ENCODE measurements around the gene VAPB.
"Not testable (repeated sequence)": the region's sequence is repeated elsewhere in the genome, so short reads cannot be mapped to it uniquely, and the experiment has no call there.

Gene VAPB, protein sequence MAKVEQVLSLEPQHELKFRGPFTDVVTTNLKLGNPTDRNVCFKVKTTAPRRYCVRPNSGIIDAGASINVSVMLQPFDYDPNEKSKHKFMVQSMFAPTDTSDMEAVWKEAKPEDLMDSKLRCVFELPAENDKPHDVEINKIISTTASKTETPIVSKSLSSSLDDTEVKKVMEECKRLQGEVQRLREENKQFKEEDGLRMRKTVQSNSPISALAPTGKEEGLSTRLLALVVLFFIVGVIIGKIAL

DNA sequence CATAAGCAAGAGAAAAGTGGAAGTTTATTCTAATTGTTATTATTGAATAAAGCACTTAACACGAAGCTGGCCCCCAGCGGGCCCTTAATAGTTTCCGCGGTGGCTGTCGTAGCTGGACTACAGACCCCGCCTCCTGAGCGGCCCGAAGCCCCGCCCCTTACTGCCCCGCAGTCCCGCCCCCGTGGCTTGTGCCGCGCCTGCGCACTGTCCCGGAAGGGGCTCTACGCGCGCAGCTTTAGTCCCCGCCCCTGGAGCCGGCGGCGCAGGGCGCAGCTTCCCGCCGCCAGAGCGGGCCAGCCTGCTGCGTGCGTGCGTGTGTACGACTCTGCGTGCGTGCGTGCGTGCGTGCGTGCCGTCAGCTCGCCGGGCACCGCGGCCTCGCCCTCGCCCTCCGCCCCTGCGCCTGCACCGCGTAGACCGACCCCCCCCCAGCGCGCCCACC is at the start of gene VAPB:
VAPB (plus strand) TSS at position 348 of the 442 bp plus-strand sequence. CDS start 231 bp downstream, outside the sequence.
- DNase-seq = peak; percentile 45

DNA sequence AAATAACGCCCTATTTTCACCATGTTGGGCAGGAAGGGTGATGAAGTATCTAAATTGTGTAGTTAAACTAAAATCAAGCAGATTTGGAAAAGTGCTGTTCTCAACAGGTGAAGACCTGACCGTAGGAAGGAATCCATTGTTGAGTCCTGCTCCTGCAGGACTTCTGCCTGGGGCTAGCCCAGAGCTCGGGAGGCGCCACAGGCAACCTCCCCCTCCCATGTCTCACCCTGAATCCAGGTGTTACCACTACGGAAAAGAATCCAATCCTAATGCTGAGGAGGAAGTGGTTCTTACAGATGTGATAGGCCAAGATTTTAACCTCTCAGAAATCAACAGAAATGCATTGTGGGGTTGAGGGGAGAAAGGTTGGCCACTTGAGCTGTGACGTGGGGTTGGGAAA is 49.3 kb upstream of the VAPB start:
- no peak for DNase-seq

DNA sequence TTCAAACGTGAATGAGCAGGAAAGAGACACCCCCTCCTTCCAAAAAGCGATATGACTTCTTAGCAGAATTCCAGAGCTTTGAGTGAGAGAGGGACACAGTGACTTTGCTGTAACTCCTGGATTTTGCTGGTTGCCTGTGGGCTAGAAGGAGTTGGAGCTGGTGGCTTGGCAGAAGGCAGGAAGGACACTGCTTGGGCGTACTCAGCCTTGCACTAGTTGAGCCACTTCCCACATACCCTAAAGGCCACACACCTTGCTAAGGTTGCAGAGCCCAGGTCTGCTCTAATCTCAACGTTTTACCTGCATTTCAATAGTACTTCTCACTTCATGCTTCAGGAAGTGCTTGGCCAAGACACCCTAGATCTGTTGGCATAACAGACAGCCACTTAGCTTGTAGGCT is 48.9 kb upstream of the VAPB start:
- DNase-seq = no peak

DNA sequence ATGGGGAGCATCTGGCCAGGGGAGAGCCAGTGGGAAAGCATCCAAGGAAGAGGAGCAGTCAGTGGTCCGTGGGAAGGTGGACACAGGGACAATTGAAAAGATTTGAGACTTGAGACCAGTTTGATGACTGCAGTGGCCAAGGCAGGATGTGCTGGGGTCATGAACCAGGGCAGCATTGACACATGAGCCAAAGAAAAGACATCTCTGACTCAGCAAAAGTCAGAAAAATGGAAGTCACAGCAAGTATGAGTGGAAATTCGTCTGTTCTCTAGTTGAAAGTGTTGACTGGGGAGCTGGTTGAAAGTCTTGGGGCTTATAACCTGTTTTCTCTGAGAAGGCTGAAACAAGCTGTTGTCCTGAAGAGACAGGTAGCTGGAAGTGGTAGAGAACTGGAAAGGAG is 48.2 kb upstream of the VAPB start:
- DNase-seq = no peak

DNA sequence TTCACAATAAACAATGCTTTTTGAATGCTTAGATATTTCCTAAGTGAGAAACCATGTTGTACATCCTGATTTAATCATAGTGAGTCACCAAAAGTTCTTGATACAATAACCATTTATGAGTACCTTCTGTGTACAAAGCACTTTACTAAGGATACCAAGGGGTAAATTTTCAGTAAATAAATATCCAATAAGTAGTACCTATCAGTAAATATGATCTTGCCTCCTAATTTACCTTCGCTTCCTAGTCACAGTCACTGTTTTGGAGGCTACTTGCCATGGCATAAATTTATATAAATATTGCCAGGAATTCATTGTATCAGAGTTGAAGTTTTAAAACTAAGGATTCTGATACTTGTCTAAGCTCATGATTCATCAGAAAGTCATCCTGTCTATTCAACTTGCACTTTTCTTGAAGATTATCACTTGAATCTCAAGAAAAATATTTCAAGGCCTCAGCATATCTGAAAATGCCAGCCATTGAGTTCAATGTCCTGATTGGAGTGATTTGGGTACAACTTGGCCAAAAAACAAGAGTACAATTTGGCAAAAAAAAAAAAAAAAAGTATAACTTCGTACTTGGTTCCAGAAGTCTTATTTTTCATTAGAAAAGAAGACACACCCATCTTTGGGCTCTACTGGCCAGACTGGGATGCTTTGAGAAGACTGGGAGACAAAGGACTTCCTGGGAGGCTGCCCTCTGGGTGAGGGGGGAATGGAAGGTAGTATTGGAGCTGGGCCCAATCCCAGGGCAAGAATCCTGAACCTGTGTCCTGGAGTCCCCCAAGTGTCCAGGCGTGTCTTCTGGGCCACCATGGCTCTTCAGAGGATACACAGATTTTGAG is 46.7 kb upstream of the VAPB start:
- DNase-seq = no peak

DNA sequence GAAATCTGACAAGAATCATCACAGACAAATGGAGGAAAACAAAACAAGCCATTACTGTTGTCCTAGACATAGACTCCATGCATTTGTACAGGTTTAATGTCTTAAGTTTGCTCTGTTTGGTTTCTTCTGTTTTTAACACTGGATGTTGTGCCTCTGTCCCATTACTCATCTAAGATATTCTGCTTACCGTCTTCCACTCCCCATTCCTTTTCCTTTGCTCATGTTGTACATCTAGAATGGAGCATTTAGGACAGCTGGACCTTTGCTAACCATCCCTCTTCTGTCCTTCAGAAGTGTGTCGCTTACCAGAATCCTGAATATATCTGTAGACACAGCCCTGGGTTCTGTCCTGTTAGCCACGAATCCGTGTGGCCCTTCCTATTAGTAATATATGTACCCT is 44.3 kb upstream of the VAPB start:
- DNase-seq = no peak

DNA sequence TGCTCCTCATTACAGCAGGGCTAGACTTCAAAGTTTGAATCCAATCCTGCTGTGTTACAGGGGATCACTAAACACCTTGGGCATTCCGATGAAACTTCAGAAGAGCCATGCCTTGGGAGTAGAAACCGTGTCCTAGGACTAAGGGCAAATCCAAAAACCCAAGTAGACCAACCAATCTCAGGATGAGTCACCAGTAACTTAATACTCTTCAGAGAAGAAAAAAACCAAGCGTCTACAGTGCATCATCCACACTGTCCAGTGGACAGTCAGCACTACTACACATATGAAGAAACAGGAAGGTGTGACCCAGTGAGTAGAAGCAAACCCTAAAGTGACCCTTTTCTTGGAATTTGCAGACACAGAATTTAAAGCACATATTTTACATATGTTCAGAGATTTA is 39.5 kb upstream of the VAPB start:
- DNase-seq = no peak

DNA sequence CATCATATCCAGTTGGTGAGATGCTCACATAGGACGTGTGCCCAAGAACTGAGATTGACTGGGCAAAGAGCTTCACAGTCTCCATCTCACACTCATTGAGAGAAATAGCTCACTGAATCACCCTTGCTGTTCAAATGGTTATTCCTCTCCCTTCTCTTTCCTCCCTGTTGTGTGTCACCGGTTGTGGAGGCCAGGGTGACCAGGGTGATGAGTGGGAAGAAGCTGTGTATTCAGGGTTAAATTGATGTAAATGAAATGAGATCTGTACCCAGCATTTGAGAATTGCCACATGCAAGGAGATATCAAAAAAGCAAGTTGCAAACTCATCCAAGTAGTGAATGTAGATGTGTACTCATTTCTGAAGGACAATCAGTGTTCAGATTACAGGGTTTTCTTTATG is 36.6 kb upstream of the VAPB start:
- DNase-seq = no peak

DNA sequence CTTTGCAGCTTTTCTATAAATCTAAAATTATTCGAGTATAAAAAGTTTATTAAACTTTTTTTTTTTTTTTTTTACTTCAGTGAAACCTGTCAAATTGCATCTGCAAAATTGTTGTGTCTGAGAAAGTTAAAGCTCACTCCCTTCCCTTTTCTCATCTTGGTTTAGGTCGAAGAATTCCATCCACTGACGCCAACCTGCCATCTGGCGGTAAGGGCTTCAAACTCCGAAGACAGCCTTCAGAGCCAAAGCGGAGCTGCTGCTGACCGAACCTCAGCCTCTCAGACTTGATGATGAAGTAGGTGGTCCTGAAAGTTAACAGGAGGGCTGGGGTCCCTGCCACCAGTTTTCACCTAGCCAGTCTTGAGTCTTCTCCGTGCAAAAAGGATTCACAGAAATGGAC is 29.6 kb upstream of the VAPB start:
- no peak for DNase-seq

DNA sequence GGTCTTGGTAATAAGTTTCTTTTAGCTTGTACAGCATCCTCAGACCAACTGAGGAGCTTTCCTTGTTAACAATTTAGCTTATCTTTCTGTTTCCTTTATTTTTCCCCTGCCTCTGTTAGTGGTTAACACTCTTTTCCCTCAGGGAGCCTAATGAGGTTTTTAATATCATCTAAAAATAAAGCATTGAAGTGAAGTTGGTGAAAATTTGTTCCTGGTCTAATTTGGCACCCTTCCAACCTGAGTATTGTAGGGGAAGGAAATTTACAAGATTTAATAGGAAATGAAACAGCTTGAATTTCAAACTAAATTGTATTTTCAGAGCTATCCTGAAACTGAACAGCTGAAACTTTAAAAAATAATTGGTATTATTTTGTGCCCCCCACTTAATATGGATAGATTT is 28.1 kb upstream of the VAPB start:
- no peak for DNase-seq

DNA sequence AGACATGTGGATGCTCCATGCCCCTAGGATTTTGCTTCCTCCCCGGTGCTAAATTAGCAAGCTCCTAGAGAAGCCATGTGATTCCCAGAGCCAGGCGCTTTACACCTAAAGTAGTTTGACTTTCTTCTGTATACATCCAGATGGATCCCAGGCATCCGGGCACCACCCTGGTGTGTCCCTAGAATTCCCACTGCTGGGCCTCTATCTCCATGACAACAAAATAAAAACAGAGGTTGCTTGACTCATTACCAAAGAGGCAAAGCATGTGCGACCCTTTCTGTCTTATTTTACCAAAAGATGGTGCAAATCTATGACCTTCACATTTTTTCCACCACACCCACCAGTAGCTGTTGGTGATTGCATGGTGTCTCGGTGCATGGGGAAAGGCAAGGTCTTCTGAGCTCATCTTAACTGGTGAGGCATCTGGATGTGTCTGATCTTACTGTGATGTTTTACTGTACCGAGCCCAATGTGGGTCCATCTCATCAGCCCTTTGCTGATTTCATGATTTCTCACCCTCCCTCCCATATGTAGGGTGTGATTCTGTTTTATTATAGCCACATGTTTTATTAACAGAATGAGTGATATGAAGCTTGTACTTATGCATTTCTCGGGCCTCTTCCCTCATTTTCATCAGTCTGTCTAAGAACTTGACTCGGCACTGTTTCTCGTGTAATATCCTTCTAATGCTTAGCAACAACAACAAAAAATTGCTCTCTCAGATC is 27.4 kb upstream of the VAPB start:
- DNase-seq = no peak

DNA sequence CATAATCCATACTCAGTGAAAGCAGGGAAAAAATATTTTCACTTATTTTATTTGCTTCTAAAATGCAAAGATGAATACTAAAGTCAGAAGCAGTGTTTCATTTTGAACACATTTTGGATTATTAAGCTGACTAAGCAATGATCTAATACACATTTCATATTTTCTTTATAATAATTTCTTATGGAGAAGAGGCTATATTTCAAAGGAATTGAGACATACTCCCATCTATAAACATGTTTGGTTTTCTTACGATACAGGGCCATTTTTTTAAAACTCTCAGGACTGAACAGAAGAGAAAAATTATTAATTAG is 26.9 kb upstream of the VAPB start:
- DNase-seq = no peak

DNA sequence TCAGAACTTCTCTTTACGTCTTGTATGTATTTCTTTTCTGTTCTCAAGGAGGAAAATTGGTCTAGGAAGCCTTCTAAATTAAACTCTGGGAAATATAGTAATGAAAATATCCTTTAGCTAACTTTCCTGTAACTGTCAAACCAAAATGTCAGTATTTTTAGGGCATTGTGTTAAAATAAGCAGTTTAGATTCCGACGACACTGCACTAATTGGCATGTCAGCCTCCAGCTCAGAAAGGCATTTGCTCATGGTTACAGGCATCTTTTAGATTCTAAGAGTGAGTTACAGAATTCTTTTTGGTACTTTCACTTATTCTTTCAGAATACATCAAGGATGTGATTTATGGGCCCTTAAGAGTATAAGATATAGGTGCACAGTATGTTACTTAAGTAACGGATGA is 26.1 kb upstream of the VAPB start:
- no peak for DNase-seq

DNA sequence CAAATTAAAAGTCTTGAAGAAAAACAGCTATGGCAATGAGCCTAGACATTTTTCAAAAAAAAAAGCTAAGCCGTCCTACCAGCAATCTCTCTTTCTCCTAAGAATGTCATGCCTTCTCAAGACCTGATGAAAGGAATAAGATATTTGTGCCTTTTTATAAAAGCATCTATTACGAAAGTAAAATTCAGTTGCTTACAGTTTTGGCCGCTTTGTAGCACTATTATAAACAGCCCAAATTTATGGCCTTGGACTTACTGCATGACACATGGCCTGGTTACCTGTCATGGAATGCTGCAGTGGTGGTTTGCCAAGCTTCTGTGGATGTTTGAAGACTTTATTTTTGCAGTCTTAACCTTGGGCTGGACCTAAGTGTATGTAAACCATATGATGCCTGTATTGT is 22.2 kb upstream of the VAPB start:
- no peak for DNase-seq

DNA sequence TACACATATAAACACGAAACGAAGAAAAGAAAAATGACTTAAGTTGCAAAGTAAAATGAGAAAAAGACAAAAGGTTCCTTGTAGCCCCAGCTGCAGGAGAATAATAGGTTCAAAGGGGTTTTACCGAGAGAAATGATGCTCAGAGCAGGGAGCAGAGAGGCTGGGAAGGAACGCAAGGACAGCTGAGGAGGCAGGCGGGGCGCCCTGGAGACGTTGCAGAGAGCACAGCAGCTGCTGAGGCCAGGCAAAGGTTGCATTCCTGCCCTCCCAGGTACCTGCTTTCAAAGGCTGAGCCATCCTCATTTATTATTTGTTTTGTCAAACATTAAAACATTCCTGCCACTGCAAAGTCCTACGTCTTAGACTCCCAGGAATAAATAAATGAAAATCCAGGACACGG is 16.2 kb upstream of the VAPB start:
- DNase-seq = no peak

DNA sequence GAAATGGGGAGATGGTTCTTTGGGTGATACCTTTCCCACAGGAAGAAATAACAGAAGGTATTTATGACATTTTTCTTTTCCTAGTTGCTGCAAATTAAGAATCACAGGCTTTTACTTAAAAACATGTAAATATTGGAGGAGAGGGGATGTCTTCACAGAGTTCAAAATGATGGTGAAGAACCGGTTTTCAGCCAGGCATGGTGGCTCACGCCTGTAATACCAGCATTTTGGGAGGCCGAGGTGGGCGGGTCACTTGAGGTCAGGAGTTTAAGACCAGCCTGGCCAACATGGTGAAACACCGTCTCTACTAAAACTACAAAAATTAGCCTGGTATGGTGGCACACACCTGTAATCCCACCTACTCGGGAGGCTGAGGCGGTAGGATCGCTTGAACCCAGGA is 15.7 kb upstream of the VAPB start:
- DNase-seq = not testable (repeated sequence)

DNA sequence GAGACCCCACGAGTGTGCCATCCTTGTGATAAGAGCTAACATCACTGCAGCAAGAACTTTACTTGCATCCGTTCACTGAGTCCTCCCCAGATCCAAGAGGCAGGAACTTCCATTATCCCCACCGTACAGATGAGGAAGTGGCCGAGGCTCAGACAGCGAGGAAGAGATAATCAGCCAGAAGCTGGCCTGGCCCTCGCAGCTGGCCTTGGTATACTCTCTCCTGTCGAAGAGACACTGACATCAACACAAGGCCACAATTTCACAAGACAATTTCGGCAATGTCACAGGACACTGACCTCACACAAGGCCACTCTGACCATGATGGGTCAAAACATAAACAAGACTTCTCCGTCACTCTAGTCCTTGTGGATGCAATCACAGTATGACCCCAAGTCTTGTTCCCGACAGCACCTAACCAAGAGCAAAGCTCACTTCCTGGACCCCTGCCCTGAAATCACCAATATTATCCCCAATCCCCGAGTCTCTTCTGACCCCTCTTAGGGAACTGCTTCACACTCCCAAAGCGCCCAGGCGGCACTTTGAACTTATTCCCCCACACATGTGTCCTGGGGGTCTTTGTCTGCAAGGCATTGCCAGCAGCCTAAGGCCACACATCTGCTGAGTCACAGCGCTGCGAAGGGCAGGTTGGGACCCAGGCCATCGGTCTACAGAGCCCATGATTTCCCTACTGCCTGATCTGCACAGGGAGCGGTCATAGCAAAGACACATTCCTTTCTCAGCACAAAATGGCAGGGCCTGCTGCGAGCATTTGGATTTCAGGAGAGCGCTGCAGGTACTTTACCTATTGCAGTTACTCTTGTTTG is 14.8 kb upstream of the VAPB start:
- DNase-seq = no peak

DNA sequence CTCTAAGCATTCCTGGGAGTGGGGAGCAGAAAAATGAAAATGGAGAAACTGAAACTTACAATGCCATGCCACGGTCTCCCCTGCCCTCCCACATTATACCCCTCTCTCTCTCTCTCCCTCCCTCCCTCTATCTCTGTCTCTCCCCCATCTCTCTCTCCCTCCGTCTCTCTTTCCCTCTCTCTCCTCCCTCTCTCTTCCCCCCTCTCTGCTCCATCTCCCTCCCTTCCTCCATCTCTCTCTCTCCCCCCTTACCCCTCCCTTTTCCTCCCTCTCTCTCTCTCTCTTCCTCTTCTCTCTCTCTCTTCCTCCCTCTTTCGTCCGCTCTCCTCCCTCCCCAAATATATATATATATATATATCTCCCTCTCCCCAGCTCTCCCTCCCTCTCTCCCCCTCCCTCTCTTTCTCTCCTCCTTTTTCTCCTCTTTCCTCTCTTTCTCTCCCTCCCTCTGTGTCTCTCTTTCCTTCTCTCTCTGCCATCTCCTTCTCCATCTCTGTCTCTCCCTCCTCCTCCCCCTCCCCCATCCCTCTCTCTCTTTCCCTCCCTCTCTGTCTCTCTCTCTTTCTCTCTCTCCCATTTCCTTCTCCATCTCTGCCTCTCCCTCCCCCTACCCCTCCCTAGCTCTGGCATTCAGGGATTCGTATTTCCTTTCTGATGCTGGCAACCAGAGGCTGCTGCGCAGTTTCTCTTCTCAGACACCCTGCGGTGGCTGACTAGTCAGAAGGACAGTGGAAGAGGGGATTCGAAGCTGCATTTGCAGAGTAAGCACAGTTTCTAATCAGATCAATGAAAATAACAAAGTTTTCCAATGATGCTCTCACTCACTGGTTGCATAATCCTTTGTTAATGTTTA is 13.9 kb upstream of the VAPB start:
- no peak for DNase-seq

DNA sequence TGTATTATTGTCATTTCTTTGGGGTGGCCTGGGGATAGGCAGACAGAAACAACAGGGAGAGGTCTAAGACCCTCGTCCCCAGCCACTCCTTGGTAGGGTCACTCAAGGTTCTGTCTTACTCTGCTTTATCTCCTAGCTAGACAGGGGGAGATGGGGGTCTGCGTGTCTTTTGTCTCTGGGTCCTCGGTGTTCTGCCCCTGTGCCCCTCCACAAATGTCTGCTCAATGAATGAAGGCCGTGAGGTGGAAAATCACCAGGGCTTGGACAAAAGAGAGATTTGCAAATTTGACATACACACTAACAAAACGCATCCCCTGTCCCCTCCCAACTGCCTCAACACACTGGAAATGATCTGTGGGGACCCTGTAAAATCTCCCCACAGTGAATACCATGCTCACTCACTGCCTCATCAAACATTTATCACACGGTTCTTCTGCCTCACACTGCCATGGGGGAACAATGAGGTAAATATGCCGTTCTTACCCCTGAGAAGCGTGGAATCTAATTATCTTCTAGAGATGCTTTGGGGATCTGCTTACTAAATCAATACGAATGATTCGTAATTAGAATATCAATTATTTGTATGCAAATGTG is 13.2 kb upstream of the VAPB start:
- no peak for DNase-seq

DNA sequence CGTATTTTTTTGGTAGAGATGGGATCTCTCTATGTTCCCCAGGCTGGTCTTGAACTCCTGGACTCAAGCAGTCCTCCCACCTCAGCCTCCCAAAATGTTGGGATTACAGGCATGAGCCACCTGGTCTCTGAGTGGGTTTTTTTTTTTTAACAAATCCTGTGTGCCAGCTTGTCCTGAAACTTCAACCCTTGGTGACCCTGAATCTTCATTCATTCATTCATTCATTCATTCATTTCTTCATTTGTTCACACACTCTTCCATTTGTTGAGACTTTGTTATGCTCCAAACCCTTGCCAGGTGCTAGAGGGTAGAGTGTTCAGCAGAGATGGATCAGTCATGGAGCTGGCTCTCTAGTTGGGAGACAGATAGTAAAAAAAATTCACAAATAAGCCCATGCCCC is 12.0 kb upstream of the VAPB start:
- DNase-seq = no peak

DNA sequence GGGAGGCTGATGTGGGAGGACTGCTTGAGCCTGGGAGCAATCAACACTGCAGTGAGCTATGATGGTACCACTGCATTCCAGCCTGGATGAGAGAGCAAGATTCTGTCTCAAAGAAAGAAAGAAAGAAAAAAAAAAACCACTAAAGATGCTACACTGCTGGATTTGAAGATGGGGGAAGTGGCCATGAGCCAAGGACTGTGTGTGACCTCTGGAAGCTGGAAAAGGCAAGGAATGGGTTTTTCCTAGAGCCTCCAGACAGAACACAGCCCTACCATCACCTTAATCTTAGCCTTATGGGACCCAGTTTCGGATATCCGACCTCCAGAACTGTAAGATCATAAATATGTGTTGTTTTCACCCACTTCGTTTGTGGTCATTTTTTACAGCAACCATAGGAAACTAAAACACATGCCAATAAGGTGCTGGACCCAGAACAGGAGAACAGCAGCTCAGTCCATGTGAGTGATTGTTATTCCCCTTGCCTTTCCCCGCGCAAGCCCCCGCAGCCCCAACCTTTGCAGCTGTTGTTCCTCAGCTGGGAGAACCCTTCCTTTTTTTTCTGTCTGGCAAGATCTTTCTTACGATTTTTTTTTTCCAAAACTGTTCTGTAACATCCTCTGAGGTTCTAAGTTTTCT is 11.1 kb upstream of the VAPB start:
- no peak for DNase-seq

Data from NCI-H1436 treated with DMSO at 0.1 percent for 48 hours (cell line).